Upper lobe of left lung (tissue), 6 donors: ENCODE results near the gene PSG1. TPM values are rescaled to one million over a fixed set of nuclear protein-coding genes. Genes with fewer than 3 reads are reported as not detected.
"Not testable (repeated sequence)": the region's sequence is repeated elsewhere in the genome, so short reads cannot be mapped to it uniquely, and the experiment has no call there.

ENCODE experiments used
- ATAC-seq, 2 donors: fragments of 200-7000 bp; cut with Tn5 transposase; one replicate each; pipeline ENCODE4 v1.9.1; 2022; ENCODE audit warnings: mild to moderate bottlenecking in 2 of 2, moderate library complexity in 2 of 2; ENCODE audit not compliant: low FRiP score in 2 of 2
- DNase-seq, 2 donors: peaks; one replicate each; pipeline ENCODE4 v3.0.0-alpha.2; 2019 to 2020
- H3K27ac ChIP-seq, 4 donors: fragments of 200-600 bp; sonication (generic); one replicate each; pipeline ENCODE4 v1.5.1; 2016 to 2019
- H3K27me3 ChIP-seq, 4 donors: fragments of 200-600 bp; sonication (generic); one replicate each; pipeline ENCODE4 v1.5.1; 2017 to 2019
- H3K36me3 ChIP-seq, 4 donors: fragments of 200-600 bp; sonication (generic); one replicate each; pipeline ENCODE4 v1.5.1; 2016 to 2019
- H3K4me1 ChIP-seq, 4 donors: fragments of 200-600 bp; sonication (generic); one replicate each; pipeline ENCODE4 v1.5.1; 2018 to 2019
- H3K4me3 ChIP-seq, 4 donors: fragments of 200-600 bp; sonication (generic); one replicate each; pipeline ENCODE4 v1.5.1; 2017 to 2019; ENCODE audit warnings: mild to moderate bottlenecking in 2 of 4, moderate library complexity in 1 of 4
- H3K9me3 ChIP-seq, 4 donors: fragments of 200-600 bp; sonication (generic); one replicate each; pipeline ENCODE4 v1.5.1; 2018 to 2019
- WGBS, 2 donors: methylation state at CpG; one replicate each; pipeline ENCODE4 v1.1.5; 2017 to 2018; 5-methylcytosine and 5-hydroxymethylcytosine counted together
- total RNA-seq, 6 donors: library from RNA; depleted of rRNA in 4 of 6; stranded (reverse); fragments of >200 nt in 4 of 6; gene quantifications; one replicate each; pipeline versions ENCODE4 v1.1.0 to v1.2.1, GENCODE V29; 2016 to 2021
- donor health status: DM: no; HTN: no; CAD: no; lungs with moderate emphysema.
- donor health status: DM: no; HTN: yes; CAD: no; lungs with severe emphysema.

The PSG1 gene
- total RNA-seq, 6 donors from 2014 or later: not detected

GRCh38 chr19:42898656-42899055 lies 19.1 kb upstream of the PSG1 start:
- WGBS, 2 donors: 36 to 52% methylated on average over 1 of the region's 1 CpG

GRCh38 chr19:42897729-42898128 lies 18.2 kb upstream of the PSG1 start:
- not testable (repeated sequence) for H3K9me3 ChIP-seq, DNase-seq, H3K27me3 ChIP-seq, ATAC-seq, H3K4me3 ChIP-seq, H3K27ac ChIP-seq, H3K36me3 ChIP-seq, H3K4me1 ChIP-seq
- 9 to 13% methylated on average over 1 of the region's 1 CpG for WGBS, 2 donors

More at GRCh38 chr19:42898656-42899055, 19.1 kb upstream of the PSG1 start:
- not testable (repeated sequence) for DNase-seq, ATAC-seq, H3K9me3 ChIP-seq, H3K27ac ChIP-seq, H3K36me3 ChIP-seq, H3K4me1 ChIP-seq, H3K4me3 ChIP-seq, H3K27me3 ChIP-seq

- H3K4me1 ChIP-seq, ATAC-seq, H3K4me3 ChIP-seq, H3K36me3 ChIP-seq, DNase-seq, H3K27me3 ChIP-seq, H3K27ac ChIP-seq: not testable (repeated sequence)
- peaks cover 0 to 11% (median 4%) of the 10 kb centered on the region in 4 donors for H3K9me3 ChIP-seq
- 83 to 90% methylated on average over 6 to 7 of the region's 7 CpGs for WGBS, 2 donors
Observed at GRCh38 chr19:42890446-42890845, 10.9 kb upstream of the PSG1 start.

GRCh38 chr19:42887876-42888445 lies 8.4 kb upstream of the PSG1 start:
- H3K36me3 ChIP-seq, H3K4me3 ChIP-seq, DNase-seq, H3K27ac ChIP-seq, H3K27me3 ChIP-seq, ATAC-seq, H3K4me1 ChIP-seq, H3K9me3 ChIP-seq: not testable (repeated sequence)

- H3K27me3 ChIP-seq, H3K4me1 ChIP-seq, H3K36me3 ChIP-seq, H3K9me3 ChIP-seq, DNase-seq, H3K27ac ChIP-seq, H3K4me3 ChIP-seq, ATAC-seq: not testable (repeated sequence)
- WGBS, 2 donors: 68 to 78% methylated on average over 2 of the region's 2 CpGs
Observed at GRCh38 chr19:42882730-42883129, 3.2 kb upstream of the PSG1 start.

GRCh38 chr19:42882010-42882409 lies 2.5 kb upstream of the PSG1 start:
- H3K27me3 ChIP-seq, H3K4me1 ChIP-seq, H3K36me3 ChIP-seq, DNase-seq, H3K27ac ChIP-seq, H3K9me3 ChIP-seq, ATAC-seq, H3K4me3 ChIP-seq: not testable (repeated sequence)
- WGBS, 2 donors: 51 to 52% methylated on average over 5 of the region's 5 CpGs

- WGBS, 2 donors: 66 to 76% methylated on average over 5 to 8 of the region's 8 CpGs
- not testable (repeated sequence) for H3K9me3 ChIP-seq, H3K27ac ChIP-seq, H3K36me3 ChIP-seq, H3K4me1 ChIP-seq, H3K4me3 ChIP-seq, H3K27me3 ChIP-seq, DNase-seq, ATAC-seq
Observed at GRCh38 chr19:42881279-42881678, 1.8 kb upstream of the PSG1 start.

- H3K4me1 ChIP-seq, DNase-seq, H3K36me3 ChIP-seq, H3K27ac ChIP-seq, H3K9me3 ChIP-seq, ATAC-seq, H3K27me3 ChIP-seq, H3K4me3 ChIP-seq: not testable (repeated sequence)
- WGBS, 2 donors: 86 to 91% methylated on average over 8 to 9 of the region's 9 CpGs
Observed at GRCh38 chr19:42880621-42881020, 1.1 kb upstream of the PSG1 start.

GRCh38 chr19:42876596-42876995 lies 2.9 kb downstream of the PSG1 start:
- DNase-seq, ATAC-seq, H3K4me1 ChIP-seq, H3K27me3 ChIP-seq, H3K36me3 ChIP-seq, H3K9me3 ChIP-seq, H3K4me3 ChIP-seq, H3K27ac ChIP-seq: not testable (repeated sequence)

GRCh38 chr19:42875881-42876280 lies 3.6 kb downstream of the PSG1 start:
- H3K36me3 ChIP-seq, H3K27ac ChIP-seq, DNase-seq, H3K9me3 ChIP-seq, H3K27me3 ChIP-seq, H3K4me1 ChIP-seq, H3K4me3 ChIP-seq, ATAC-seq: not testable (repeated sequence)
- 36 to 58% methylated on average over 1 of the region's 1 CpG for WGBS, 2 donors

- H3K36me3 ChIP-seq, H3K27ac ChIP-seq, H3K4me1 ChIP-seq, H3K27me3 ChIP-seq, ATAC-seq, H3K4me3 ChIP-seq, DNase-seq, H3K9me3 ChIP-seq: not testable (repeated sequence)
- 67 to 71% methylated on average over 4 of the region's 4 CpGs for WGBS, 2 donors
Observed at GRCh38 chr19:42874901-42875813, 4.4 kb downstream of the PSG1 start.

GRCh38 chr19:42874136-42874535 lies 5.4 kb downstream of the PSG1 start:
- not testable (repeated sequence) for H3K4me1 ChIP-seq, H3K27me3 ChIP-seq, H3K4me3 ChIP-seq, ATAC-seq, DNase-seq, H3K36me3 ChIP-seq, H3K9me3 ChIP-seq, H3K27ac ChIP-seq
- 61 to 82% methylated on average over 3 of the region's 3 CpGs for WGBS, 2 donors
